HL-60 (cell line): ENCODE measurements around the gene MSX2.

Source experiments
- GABPA ChIP-seq: IDR thresholded peaks from 2 replicates; pipeline ENCODE4 v1.6.1; 2012; ENCODE audit warnings: low read depth
- TF ChIP-seq, protein P1 (sequence below): IDR thresholded peaks from one replicate; pipeline ENCODE4 v1.5.1; 2011; ENCODE audit warnings: low read length, control low read depth, inconsistent platforms; ENCODE audit not compliant: insufficient read depth

DNA sequence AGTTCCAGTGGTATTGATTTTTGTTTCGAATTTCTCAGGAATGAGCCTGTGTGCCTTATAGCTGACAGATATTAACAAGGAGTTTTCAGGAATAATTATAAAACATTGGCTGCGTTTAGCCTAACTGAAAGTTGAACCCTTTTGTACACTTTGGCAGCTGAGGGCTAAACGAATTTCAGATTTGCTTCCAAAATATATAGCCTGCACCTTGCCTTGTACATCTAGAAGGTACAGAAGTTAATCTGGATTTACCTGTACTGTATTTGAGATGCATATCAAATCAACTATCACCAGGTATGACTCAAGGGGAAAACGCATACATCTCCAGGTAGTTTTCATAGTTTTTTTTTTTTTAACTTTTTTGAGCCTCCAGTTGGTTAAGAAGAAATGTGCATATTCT lies 1.9 kb upstream of the MSX2 start:
- TF ChIP-seq, protein P1, sequence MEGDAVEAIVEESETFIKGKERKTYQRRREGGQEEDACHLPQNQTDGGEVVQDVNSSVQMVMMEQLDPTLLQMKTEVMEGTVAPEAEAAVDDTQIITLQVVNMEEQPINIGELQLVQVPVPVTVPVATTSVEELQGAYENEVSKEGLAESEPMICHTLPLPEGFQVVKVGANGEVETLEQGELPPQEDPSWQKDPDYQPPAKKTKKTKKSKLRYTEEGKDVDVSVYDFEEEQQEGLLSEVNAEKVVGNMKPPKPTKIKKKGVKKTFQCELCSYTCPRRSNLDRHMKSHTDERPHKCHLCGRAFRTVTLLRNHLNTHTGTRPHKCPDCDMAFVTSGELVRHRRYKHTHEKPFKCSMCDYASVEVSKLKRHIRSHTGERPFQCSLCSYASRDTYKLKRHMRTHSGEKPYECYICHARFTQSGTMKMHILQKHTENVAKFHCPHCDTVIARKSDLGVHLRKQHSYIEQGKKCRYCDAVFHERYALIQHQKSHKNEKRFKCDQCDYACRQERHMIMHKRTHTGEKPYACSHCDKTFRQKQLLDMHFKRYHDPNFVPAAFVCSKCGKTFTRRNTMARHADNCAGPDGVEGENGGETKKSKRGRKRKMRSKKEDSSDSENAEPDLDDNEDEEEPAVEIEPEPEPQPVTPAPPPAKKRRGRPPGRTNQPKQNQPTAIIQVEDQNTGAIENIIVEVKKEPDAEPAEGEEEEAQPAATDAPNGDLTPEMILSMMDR = no peak
- TF ChIP-seq GABPA = no peak
